ENCODE measurements around the gene ABTB2. TPM values are rescaled to one million over a fixed set of nuclear protein-coding genes. Genes with fewer than 3 reads are reported as not detected.
A peak's percentile ranks its signal among the peaks of the same experiment; 100 is the strongest.

The ABTB2 gene
- total and polyA plus RNA-seq, 2 donors (not counting 1 experiment from before 2014, with no cell fraction given) = 1.0 to 5.8 TPM

GRCh38 chr11:34328632-34328910, 29.2 kb downstream of the ABTB2 start:
- Histone ChIP-seq H3K9ac (ENCODE audit: insufficient read depth, low read length) (no peak overlapping the region), H2AFZ (ENCODE audit: low read length) (no peak overlapping the region), H3K27me3 (ENCODE audit: control insufficient read depth, insufficient read depth, low read length) (no peaks in the 10 kb centered on the region), H3K4me3 (replicated peaks in 1 of 4; ENCODE audit: control extremely low read depth in 1 of 4, insufficient read depth in 1 of 4, low read depth in 3 of 4, low read length in 4 of 4) (no peak overlapping the region), H4K20me1 (ENCODE audit: control insufficient read depth, extremely low read depth, insufficient read depth, low read length) (no peaks in the 10 kb centered on the region), H3K4me1 (ENCODE audit: control insufficient read depth, extremely low read depth, insufficient read depth, low read length) (no peaks in the 10 kb centered on the region), H3K36me3 (ENCODE audit: control insufficient read depth, insufficient read depth, low read length) (no peaks in the 10 kb centered on the region), H3K79me2 (ENCODE audit: control insufficient read depth, insufficient read depth, low read length) (no peaks in the 10 kb centered on the region), H3K9me3 (ENCODE audit: control insufficient read depth, insufficient read depth, low read depth, low read length) (no peaks in the 10 kb centered on the region), H3K27ac (ENCODE audit: insufficient read depth, low read length) (no peak overlapping the region), H3K4me2 (ENCODE audit: extremely low read depth, insufficient read depth, low read length) (no peak overlapping the region)
- no peak for DNase-seq (ENCODE audit: low read depth in 2 of 2)
- no peak for TF ChIP-seq CTCF (conservative IDR thresholded peaks at IDR 0.05 in 1 of 2, IDR thresholded peaks at IDR 0.05 in 1 of 2; ENCODE audit: low read depth in 1 of 2, low read length in 2 of 2)

GRCh38 chr11:34327804-34328631, 29.8 kb downstream of the ABTB2 start:
- no peaks in the 10 kb centered on the region for H3K27me3 ChIP-seq (ENCODE audit: control insufficient read depth, insufficient read depth, low read length)
- no peak overlapping the region for H2AFZ ChIP-seq (ENCODE audit: low read length)
- peak in 1 of 2 donors; percentile 61 for DNase-seq (ENCODE audit: low read depth in 2 of 2)
- H3K36me3 ChIP-seq (ENCODE audit: control insufficient read depth, insufficient read depth, low read length) = no peaks in the 10 kb centered on the region
- no peaks in the 10 kb centered on the region for H3K79me2 ChIP-seq (ENCODE audit: control insufficient read depth, insufficient read depth, low read length)
- no peaks in the 10 kb centered on the region for H3K9me3 ChIP-seq (ENCODE audit: control insufficient read depth, insufficient read depth, low read depth, low read length)
- H4K20me1 ChIP-seq (ENCODE audit: control insufficient read depth, extremely low read depth, insufficient read depth, low read length) = no peaks in the 10 kb centered on the region
- no peak for TF ChIP-seq EZH2 (IDR thresholded peaks at IDR 0.05; ENCODE audit: low read length, missing control alignments)
- TF ChIP-seq CTCF (conservative IDR thresholded peaks at IDR 0.05 in 1 of 2, IDR thresholded peaks at IDR 0.05 in 1 of 2; ENCODE audit: low read depth in 1 of 2, low read length in 2 of 2) = no peak
- no peak overlapping the region for H3K4me2 ChIP-seq (ENCODE audit: extremely low read depth, insufficient read depth, low read length)
- no peak overlapping the region for H3K9ac ChIP-seq (ENCODE audit: insufficient read depth, low read length)
- H3K4me1 ChIP-seq (ENCODE audit: control insufficient read depth, extremely low read depth, insufficient read depth, low read length) = no peaks in the 10 kb centered on the region
- H3K4me3 ChIP-seq (replicated peaks in 1 of 4; ENCODE audit: control extremely low read depth in 1 of 4, insufficient read depth in 1 of 4, low read depth in 3 of 4, low read length in 4 of 4) = no peak overlapping the region
- H3K27ac ChIP-seq (ENCODE audit: insufficient read depth, low read length) = no peak overlapping the region

GRCh38 chr11:34324466-34324865, 33.3 kb downstream of the ABTB2 start:
- H3K36me3 ChIP-seq (ENCODE audit: control insufficient read depth, insufficient read depth, low read length) = no peaks in the 10 kb centered on the region
- no peaks in the 10 kb centered on the region for H4K20me1 ChIP-seq (ENCODE audit: control insufficient read depth, extremely low read depth, insufficient read depth, low read length)
- H3K4me1 ChIP-seq (ENCODE audit: control insufficient read depth, extremely low read depth, insufficient read depth, low read length) = no peaks in the 10 kb centered on the region
- no peaks in the 10 kb centered on the region for H3K9me3 ChIP-seq (ENCODE audit: control insufficient read depth, insufficient read depth, low read depth, low read length)
- H2AFZ ChIP-seq (ENCODE audit: low read length) = no peak overlapping the region
- H3K9ac ChIP-seq (ENCODE audit: insufficient read depth, low read length) = no peak overlapping the region
- H3K27ac ChIP-seq (ENCODE audit: insufficient read depth, low read length) = no peak overlapping the region
- no peak overlapping the region for H3K4me3 ChIP-seq (replicated peaks in 1 of 4; ENCODE audit: control extremely low read depth in 1 of 4, insufficient read depth in 1 of 4, low read depth in 3 of 4, low read length in 4 of 4)
- H3K27me3 ChIP-seq (ENCODE audit: control insufficient read depth, insufficient read depth, low read length) = no peaks in the 10 kb centered on the region
- TF ChIP-seq CTCF (conservative IDR thresholded peaks at IDR 0.05 in 1 of 2, IDR thresholded peaks at IDR 0.05 in 1 of 2; ENCODE audit: low read depth in 1 of 2, low read length in 2 of 2) = no peak
- TF ChIP-seq EZH2 (IDR thresholded peaks at IDR 0.05; ENCODE audit: low read length, missing control alignments) = no peak
- no peak for DNase-seq (ENCODE audit: low read depth in 2 of 2)
- H3K79me2 ChIP-seq (ENCODE audit: control insufficient read depth, insufficient read depth, low read length) = no peaks in the 10 kb centered on the region
- no peak overlapping the region for H3K4me2 ChIP-seq (ENCODE audit: extremely low read depth, insufficient read depth, low read length)
